ENCODE measurements around the gene IFIT3.
"Not testable (repeated sequence)": the region's sequence is repeated elsewhere in the genome, so short reads cannot be mapped to it uniquely, and the experiment has no call there.

The IFIT3 gene

DNA sequence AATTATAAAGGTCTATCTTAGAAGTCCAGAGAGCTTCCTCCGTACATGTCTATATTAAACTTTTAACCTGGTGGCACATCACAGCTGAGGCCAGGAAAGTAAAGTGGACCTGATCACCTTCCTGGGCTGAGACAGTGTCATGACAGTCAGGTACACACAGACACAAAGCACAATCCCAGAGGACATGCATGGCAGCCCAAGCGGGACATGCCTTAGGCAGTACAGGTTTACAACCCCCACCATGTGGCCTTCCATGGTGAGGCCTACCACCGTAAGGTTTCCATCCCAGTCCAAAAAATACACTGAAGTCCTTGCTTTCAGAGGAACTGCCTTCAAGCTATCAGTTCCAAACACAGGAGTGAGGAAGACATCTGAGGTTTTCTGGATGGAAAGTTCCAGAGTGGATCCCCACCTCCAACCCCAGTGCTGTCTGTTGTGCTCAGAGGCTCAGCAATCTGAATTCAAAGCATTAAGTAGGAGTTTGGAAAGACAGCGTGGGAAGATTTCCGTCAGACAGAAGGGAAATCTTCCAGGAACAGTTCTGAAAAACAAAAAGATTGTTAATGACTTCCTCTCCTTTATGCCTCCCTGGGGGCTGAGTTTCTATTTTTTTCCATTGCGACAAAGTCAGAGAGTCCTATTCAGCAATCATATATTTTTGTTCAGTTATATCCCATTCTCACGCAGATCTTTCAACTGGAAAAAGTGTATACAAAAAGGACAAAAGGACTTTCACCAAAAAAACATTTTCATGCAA is 20.1 kb downstream of the IFIT3 start:
- H3K27ac ChIP-seq, result no peak overlapping the region
- TF ChIP-seq, protein P1, sequence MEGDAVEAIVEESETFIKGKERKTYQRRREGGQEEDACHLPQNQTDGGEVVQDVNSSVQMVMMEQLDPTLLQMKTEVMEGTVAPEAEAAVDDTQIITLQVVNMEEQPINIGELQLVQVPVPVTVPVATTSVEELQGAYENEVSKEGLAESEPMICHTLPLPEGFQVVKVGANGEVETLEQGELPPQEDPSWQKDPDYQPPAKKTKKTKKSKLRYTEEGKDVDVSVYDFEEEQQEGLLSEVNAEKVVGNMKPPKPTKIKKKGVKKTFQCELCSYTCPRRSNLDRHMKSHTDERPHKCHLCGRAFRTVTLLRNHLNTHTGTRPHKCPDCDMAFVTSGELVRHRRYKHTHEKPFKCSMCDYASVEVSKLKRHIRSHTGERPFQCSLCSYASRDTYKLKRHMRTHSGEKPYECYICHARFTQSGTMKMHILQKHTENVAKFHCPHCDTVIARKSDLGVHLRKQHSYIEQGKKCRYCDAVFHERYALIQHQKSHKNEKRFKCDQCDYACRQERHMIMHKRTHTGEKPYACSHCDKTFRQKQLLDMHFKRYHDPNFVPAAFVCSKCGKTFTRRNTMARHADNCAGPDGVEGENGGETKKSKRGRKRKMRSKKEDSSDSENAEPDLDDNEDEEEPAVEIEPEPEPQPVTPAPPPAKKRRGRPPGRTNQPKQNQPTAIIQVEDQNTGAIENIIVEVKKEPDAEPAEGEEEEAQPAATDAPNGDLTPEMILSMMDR (conservative IDR thresholded peaks at IDR 0.05), result no peak
- no peak for TF ChIP-seq ZFX (IDR thresholded peaks at IDR 0.05)

DNA sequence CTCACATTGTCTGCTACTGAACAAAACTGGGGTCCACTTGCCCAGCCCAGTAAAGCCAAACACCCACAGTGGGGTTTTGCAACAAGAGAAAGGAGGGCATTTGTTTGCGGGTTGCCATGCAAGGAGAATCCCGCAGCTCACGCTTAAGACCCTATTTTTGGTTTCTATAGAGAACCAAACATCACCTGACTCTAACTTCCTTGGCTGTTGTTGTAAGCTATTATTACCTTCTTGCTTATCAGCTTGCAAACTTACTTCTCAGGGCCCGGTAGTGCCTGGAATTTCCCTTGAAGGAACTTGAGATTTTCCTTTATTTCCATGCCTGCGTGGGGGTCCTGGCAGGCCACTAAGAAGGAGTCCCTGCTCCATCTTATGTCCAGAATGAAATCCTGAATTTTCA is 20.7 kb downstream of the IFIT3 start:
- H3K27ac ChIP-seq, result no peak overlapping the region
- no peak for TF ChIP-seq ZFX (IDR thresholded peaks at IDR 0.05)
- TF ChIP-seq, protein P1 (conservative IDR thresholded peaks at IDR 0.05), result no peak

DNA sequence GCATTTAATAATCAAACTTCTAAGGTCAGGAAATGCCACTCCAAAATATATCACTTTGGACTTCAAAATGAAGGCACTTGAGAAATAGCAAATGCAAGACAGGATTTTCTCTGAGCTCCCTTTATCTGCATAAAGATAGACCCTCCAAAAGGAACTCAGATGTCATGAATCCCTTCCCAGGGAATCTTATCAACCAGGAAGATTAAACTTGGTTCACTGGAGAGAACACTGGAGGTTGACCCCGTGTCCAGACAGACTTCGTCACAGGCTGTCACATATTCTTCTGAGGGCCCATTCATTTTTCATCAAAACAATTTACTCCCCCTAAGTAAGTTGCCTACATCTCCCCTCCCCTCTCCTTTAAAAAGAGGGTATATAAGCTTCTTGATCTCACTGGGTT is 21.2 kb downstream of the IFIT3 start:
- no peak overlapping the region for H3K27ac ChIP-seq
- no peak for TF ChIP-seq ZFX (IDR thresholded peaks at IDR 0.05)
- TF ChIP-seq, protein P1 (conservative IDR thresholded peaks at IDR 0.05), result no peak

DNA sequence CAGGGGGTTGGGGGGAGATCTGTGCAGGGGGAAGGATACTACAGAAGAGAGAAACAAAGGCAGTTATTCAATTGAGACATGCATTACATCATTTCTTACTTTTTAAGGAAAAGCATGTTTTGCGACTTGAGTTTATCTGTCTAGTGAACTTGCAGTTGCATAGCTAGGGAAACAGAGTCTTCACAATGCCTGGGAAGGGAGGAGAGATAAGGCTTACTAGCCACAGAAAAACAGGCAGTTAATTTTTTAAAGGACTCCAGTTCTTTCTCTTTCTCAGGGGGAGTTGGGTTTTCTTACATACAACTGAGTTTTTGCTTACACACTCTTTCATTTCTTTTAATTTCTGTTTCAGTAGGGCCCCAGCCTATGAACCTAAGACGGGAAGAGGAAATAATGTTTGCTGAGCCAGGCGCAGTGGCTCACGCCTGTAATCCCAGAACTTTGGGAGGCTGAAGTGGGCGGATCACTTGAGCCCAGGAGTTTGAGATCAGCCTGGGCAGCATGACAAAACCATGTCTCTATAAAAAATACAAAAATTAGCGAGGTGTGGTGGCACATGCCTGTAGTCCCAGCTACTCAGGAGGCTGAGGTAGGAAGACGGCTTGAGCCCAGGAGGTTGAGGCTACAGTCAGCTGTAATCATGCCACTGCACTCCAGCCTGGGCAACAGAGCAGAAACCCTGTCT is 23.0 kb downstream of the IFIT3 start:
- H3K27ac ChIP-seq, result not testable (repeated sequence)

DNA sequence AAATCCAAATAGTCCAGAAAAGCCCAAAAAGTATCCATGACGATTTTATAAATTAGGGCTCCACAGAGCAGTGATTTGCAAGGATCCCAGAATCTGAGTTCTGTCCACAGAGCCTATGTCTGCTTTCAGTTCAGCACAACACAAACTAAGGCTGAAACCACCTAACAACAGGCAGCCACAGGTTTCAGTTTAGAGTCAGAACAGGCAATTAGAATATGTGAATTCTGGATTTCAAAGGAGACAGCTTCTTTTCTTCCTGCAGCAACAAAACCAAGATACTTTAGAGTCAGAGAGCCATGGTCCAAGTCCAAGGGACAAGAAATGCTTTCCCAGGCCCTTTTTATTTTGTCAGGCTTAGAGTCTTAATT is 23.6 kb downstream of the IFIT3 start:
- H3K27ac ChIP-seq, result no peak overlapping the region
- TF ChIP-seq ZFX (IDR thresholded peaks at IDR 0.05), result no peak
- TF ChIP-seq, protein P1 (conservative IDR thresholded peaks at IDR 0.05), result no peak

DNA sequence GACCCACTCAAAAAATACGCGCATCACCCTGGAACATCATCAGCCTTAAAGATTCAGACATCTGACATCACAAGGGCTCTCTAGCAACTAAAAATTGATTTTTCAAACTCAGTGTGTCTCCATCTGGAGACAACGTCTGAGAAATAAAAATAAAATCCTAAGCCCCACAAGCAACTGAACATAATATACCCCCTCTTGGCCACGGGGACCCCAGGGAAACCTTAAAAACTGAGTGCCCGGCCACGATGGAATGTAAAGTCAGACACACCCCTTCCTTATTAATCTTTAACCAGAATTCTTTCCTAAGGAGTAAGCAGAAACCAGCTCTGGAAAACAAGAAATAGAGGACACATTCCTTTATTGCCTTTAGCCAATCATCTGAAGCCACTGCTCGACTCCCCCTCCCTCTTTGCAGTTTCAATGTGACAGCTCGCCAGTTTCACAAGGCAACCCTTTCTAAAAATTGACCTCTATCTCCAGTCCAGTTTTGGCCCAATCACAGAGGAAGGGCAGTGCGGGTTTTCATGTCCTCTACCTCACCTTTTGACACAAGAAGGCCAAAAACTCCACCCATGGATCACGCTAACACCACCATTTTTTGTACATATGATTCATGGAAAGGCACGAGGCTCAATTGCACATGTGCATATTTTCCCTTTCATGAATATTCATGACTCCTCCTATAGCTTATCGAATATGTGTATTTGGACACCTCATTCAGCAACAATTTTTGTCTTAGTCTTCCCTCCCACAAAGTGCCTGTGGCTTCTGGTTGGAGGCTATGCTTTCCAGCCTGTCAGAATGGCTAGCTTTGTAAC is 24.2 kb downstream of the IFIT3 start:
- TF ChIP-seq, protein P1 (conservative IDR thresholded peaks at IDR 0.05), result no peak
- TF ChIP-seq ZFX (IDR thresholded peaks at IDR 0.05), result no peak
- H3K27ac ChIP-seq, result no peak overlapping the region

DNA sequence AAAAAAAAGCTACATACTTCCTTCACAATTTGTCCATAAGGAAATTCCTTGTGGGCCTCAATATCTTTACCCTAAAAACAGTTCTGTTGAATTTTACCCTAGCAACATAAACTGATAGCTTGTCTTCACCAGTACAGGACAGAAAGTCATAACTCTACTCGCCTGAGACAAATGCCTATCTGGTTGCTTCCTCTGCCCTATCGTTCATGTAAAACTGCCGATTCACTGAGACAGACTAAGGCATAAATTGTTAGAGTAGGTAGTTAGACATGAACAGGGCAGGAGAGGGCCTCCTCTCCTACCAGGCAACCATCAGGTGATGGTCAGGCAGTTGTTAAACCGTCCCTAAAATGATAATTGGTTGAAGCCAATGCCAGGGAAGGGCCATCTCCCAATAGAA is 25.0 kb downstream of the IFIT3 start:
- no peak overlapping the region for H3K27ac ChIP-seq
- TF ChIP-seq ZFX (IDR thresholded peaks at IDR 0.05), result no peak
- TF ChIP-seq, protein P1 (conservative IDR thresholded peaks at IDR 0.05), result no peak

Measured in C4-2B (cell line).